HG03045 (cell line): ENCODE results near the gene TM9SF3.

Experiments used
- ATAC-seq: cut with Tn5 transposase; IDR thresholded peaks from one replicate; pipeline ENCODE4 v1.9.1; 2021; ENCODE audit warnings: mild to moderate bottlenecking, moderate library complexity; ENCODE audit not compliant: unreplicated experiment

The TM9SF3 gene

DNA sequence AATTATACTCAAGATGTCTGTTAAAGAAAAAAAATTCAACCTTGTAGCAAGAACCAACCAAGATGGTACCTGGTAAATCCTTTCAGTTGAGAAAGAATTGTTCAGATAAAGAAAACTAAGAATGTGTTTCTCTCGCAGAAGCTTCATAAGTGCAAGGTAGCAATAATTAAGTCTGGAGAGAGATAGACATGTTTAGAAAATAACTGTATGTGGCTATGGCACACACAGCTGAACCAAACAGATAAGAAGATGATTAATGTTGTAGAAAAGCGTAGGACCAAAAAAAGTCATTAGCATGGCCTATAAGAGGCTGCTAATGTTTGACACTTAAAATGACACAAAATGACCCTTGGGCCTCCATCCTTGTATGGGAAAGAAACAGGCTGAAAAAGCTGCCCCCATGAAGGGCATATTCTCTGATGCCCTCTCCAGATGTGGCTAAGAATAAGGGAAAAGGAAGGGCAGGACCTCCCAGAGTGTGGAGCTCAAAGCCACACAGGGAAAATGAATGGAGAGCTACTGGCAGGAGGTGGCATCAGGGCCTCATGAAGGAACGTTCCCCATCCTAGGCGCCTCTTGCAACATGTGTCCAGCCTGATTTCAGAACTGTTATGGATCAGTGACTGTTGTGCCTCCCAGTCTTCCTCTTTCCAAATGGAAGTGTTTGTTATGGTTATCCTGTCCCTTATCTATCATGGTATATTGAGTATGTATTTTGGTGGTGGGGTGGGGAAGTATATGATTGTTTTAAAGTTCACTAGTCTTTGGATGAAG lies 103.8 kb downstream of the TM9SF3 start:
- no peak for ATAC-seq

DNA sequence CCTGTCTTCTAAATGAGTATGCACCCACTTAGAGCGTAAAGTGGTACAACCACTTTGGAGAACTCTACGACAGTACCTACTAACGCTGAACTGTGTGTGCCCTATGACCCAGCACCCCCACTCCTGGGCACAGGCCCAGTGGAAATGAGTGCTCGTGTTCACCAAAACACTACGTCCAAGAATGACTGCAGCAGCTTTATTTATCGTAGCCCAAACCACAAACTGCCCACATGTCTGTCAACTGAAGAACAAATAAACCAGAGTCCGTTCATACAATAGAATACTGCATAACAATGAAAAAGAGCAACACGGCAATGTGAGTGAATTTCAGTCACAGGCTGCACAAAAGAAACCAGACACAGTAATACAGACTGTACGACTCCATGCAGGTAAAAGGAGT lies 108.5 kb downstream of the TM9SF3 start:
- no peak for ATAC-seq

DNA sequence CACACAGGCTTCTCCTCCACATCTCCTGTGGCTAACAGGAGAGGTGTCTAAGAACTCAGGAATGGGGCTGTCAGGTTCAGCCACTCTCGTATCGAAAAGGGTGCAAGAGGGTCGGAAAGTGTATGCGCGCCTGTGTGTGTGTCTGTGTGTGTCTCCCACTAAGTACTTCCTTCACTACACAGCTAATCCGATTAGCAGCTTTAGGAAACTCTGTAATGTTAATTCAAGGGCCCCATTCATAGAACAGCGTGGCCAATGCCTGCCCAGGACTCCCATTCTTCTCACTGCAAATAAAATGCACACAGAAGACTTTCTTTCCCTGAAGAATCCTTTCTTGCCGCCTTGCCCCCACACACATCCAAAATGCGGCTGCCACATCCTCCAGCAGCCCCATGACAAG lies 112.9 kb downstream of the TM9SF3 start:
- no peak for ATAC-seq

DNA sequence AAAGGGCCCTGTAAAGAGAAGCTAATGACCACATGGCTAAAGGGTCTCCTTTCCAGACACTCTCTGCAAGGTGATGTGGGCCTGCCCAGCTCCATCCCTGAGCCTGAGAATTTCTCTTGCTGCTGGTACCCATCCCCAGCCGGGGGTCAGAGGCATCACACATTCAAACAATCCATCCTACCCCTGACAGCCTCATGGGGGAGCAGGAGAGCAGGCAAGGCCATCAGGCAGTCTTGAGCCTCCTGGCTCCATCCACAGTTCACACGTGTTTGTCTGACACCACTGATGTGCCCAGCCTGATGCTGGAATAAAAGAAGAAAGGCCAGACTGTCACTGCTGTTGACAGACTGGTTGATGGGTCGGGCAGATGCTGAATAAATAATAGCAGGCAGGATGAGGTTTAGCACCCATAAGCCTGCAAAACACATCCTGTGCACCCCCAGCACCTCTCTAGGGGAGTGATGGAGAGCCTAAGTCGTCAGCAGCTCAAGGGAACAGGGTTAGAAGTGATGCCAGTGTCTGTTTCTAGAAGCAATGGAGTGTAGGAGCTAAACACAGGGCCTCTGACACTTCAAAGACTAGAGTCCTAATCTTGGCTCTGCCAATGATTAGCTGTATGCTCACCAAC lies 116.6 kb downstream of the TM9SF3 start:
- ATAC-seq, result no peak

DNA sequence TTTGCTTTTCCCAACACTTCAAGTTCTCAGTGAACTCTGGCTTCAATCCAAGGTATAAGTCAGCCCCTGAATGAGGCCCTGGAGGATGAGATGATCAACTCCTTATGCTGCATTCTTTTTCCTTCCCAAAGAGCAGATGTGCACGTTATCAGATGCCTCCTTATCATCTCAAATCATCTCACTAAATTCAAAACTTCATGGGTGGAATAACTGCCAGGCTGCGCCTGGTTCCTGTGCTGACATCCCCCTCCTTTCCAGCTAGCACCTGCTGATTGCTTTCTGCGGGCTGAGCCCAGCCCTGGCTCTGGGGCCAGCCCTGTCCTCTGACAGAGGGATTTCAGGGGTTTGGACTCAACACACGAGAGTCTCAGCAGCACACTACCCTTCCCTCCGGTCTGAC lies 118.0 kb downstream of the TM9SF3 start:
- ATAC-seq, result no peak
